UCSD-AML1 (cell line): ENCODE results near the gene C12orf60.
"Not testable (repeated sequence)": the region's sequence is repeated elsewhere in the genome, so short reads cannot be mapped to it uniquely, and the experiment has no call there.

ENCODE experiments used
- DNase-seq: peaks from one replicate; lab custom pipeline; 2025; ENCODE audit not compliant: unreplicated experiment; lab: John Stamatoyannopoulos, UW

Gene C12orf60

GRCh38 chr12:14803011-14803829 is at the start of gene C12orf60, which contains the start of gene WBP11:
TSS of gene C12orf60 (plus strand) at chr12:14803670. CDS start at chr12:14822936, 19,266 bp downstream.
TSS of gene WBP11 (minus strand) at chr12:14803478. CDS start at chr12:14801383, 2,095 bp downstream.
- peak; percentile 88 for DNase-seq

- no peak for DNase-seq
These were observed 46.9 kb upstream of the C12orf60 start for GRCh38 chr12:14756334-14757143.

GRCh38 chr12:14759711-14760280 is 43.7 kb upstream of the C12orf60 start:
- DNase-seq: not testable (repeated sequence)

DNA sequence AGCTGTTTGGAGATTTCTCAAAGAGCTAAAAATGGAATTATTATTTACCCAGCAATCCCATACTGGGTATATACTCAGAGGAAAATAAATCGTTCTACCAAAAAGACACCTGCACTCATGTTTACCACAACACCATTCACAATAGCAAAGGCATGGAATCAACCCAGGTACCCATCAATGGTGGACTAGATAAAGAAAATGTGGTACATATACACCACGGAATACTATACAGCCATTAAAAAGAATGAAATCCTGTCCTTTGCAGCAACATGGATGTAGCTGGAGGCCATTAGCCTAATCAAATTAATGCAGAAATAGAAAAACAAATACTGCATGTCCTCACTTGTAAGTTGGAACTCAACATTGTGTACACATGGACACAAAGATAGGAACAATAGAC is 38.1 kb upstream of the C12orf60 start:
- DNase-seq: no peak

DNA sequence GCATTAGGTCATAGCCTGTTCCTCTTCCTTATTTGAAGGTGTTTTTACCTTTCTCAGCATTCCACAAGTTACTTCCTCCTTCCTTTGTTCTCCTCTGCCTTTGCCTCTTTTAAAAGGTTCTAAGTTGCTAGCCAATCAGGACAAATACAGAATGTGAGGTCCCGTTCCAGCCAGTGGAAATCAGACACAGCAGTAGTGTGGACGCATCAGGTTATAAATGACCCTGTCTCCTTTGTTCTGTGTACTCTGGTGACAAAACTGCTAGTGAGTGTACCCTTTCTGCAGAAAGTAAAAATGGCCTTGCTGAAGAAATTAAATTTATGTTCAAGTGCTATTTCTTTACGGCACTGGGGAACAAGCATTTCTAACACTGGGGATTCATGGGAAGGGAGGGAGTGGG is 37.5 kb upstream of the C12orf60 start:
- DNase-seq: not testable (repeated sequence)

GRCh38 chr12:14766649-14767215 is 36.7 kb upstream of the C12orf60 start:
- no peak for DNase-seq

GRCh38 chr12:14767617-14768016 is 35.9 kb upstream of the C12orf60 start:
- no peak for DNase-seq

DNA sequence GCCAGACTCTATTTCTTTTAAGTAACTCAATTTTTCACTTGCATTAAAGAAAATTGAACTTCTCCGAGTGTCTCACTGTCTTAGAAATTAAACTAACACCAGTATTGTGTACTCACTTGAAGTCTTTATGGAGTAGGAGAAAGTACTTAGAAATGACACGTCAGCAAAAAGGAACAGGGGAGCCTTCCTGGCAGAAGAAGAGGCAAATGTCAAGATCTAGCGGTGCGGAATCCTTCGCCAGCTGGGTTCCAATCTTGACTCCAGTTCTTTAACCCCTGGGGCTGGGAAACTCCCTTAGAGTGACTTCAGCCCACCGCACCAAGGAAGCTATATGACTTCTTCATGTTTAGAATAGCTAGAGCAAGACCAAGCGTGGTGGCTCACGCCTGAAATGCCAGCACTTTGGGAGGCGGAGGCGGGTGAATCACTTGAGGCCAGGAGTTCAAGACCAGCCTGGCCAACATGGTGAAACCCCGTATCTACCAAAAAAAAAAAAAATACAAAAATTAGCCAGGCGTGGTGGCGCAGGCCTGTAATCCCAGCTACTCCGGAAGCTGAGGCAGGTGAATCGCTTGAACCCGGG is 34.6 kb upstream of the C12orf60 start:
- DNase-seq: no peak

- DNase-seq: no peak
These were observed 34.0 kb upstream of the C12orf60 start for GRCh38 chr12:14769466-14769968.

GRCh38 chr12:14769969-14770495 is 33.4 kb upstream of the C12orf60 start:
- DNase-seq: peak; percentile 71

GRCh38 chr12:14770496-14771461 is 32.7 kb upstream of the C12orf60 start:
- peak; percentile 75 for DNase-seq

DNA sequence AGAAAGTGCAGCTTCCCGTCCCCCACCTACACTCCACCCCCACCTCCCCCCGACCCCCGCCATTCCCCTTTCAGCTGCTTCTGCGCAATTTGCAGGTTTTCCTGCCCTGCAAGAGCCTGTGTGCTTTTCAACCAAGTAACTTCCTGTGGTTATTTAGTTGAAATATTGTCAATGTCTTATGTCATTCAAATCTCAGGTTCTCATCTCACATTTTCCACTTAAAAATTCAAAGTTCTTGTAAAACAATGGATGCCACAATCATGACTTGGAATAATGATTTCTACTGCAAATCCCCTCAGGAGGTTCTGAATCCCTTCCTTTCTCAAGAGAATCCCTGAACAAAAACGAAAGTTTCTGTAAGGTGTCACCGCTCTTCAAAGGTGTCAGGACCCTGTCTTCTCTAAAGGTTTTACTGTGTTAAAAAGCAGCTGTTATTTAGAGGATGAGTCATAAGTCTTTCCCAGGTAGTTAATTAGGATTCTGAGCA is 31.8 kb upstream of the C12orf60 start:
- no peak for DNase-seq

- no peak for DNase-seq
These were observed 30.5 kb upstream of the C12orf60 start for GRCh38 chr12:14772946-14773345.

- DNase-seq: no peak
These were observed 29.8 kb upstream of the C12orf60 start for GRCh38 chr12:14773685-14774073.

DNA sequence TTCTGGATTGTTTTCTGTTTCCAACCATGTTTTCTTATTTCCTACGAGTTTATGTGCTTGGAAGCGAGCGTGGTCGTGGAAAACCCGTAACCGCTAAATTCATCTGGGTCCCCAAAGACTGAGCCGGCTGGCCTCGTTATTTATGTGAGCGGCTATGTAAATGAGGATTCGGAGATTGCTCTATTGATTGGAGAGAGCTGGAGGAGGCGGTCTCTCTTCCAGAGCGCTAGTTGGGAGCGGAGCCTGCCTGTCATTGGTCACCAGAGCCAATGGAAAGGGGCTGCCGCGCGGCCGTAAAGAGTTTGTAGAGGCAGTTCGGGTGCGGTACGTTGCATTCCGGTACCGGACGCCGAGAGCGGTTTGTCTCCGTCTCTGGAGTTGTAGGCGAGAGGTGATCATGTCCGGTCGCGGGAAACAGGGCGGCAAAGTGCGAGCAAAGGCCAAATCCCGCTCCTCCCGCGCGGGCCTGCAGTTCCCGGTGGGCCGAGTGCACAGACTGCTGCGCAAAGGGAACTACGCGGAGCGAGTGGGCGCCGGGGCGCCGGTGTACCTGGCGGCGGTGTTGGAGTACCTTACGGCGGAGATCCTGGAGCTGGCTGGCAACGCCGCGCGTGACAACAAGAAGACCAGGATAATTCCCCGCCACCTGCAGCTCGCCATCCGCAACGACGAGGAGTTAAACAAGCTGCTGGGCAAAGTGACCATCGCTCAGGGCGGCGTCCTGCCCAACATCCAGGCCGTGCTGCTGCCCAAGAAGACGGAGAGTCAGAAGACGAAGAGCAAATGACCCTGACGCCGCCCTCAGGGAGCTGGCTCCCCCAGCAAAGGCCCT is 29.2 kb upstream of the C12orf60 start:
- DNase-seq: peak; percentile 34

DNA sequence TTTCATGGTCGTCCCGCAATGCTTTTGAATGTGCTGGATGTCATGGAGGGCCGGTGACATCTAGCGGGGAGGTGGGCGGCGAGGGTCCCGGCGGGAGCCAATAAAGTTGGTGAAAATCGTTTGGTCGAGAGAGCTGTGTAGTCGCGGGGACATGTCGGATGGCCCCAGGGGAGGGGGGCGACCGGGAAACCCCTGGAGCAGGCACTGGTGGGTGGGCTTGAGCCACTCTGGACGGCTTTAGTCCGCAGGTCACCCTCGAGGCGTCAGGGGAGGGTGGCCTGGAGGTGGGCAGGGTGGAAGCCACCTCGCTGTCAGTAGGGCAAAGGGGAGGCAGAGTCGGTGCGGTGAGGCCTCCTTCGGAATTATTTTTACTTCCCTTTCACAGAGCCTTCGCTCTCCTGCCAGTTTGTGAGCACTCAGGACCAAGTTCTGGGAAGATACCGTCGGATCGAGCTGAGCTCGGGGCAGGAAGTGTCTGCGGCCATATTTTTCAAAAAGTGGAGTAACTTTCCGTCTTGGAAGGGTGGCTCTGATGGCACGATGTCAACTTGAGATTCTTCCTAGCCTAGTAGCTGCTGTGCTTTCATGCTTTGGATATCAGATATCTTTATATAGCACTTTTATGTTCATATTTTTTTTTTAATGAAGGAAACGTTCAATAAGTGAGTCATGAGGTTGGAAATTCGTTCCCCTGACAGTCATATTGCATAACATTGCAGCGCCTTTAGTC is 28.4 kb upstream of the C12orf60 start:
- peak; percentile 36 for DNase-seq

DNA sequence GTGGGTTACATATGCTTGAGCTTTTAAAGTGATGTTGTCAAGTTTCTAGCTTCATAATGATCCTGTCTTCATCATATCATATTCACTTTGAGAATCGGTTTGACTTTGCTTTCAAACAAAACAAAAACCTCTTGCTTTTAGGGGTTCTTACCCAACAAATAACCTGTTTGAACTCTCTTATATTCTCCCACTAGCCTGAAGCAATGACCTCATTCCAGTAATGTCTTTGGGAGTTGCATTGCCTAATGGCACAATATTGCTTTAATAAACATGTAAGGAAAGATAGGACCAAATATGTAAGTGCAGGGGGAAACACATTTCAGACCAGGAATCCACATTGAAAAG is 27.9 kb upstream of the C12orf60 start:
- DNase-seq: no peak
